Central memory CD4-positive, alpha-beta T cell (primary cell): Measurements from ENCODE around the gene TMEM184A.

Experiments used
- DNase-seq: peaks from one replicate; pipeline ENCODE4 v3.0.0; 2022

Gene TMEM184A

DNA sequence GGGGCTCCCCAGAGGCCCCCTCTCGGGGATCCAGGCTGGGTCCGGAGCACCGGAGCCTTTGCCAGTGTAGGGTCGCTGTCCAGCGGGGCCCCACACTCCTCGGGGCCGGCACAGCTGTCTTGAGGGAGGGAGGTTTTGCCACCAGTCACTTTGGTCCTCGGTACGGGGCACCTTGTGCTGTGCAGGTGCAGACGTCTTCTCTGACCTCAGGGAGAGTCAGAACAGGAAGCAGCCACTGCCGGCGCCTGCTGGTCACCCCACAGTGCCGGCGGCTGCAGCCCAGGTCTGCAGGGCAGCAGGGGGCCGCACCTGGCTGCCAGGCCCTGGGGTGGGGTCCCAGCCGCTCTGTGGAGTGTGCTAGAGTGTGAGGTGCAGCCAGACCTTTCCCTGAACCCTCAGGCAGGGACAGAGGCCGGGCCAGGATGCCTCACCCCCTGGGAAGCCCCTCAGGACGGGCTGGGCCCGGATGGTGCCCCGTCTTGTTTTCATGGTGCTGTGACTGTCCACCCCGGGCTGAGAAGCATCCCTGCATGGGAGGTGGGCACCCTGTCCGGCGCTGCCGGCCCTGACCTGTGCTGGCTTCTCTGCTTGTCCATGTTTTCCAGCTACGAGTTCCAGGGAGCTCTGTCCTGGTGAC lies 17.3 kb downstream of the TMEM184A start:
- DNase-seq, result no peak

GRCh38 chr7:1537535-1538412 lies 18.2 kb downstream of the TMEM184A start:
- DNase-seq, result no peak

- DNase-seq, result no peak
These were observed 19.1 kb downstream of the TMEM184A start for GRCh38 chr7:1536743-1537534.

- no peak for DNase-seq
These were observed 19.6 kb downstream of the TMEM184A start for GRCh38 chr7:1536455-1536742.

GRCh38 chr7:1535701-1536454 lies 20.1 kb downstream of the TMEM184A start:
- no peak for DNase-seq

- no peak for DNase-seq
These were observed 20.9 kb downstream of the TMEM184A start for GRCh38 chr7:1535100-1535458.

DNA sequence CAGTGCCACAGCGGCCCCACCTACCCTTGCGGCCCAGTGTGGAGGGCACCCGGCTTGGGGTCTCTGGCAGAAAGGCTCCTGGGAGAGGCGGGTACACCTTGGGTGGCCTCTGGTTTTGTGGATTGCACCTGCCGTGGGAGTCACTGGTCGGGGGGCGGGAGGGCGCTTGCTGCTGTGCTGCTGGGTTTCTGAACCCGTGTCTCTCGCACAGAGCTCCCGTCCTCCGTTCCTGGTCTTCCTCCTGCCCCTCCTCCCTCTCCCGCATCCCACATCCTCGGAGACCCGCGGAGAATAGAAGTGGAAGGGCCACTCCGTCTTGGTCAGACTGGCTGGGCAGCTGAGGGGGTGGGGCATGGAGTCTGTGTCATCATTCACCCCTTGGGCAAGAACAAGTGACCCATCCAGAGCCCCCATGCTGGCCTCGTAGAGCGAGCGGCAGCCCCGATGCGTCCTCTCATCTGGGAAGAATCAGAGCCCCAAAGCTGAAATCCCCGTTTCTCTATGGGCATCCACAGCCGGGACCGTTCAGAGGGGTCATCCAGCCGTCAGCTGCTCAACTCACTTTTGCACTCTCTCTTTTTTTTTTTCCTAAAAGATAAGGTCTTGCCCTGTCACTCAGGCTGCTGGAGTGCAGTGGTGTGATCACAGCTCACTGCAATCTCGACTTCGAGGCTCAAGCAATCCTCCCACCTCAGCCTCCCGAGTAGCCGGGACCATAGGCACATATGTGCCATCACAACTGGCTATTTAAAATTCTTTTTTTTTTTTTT lies 21.5 kb downstream of the TMEM184A start:
- DNase-seq, result no peak

DNA sequence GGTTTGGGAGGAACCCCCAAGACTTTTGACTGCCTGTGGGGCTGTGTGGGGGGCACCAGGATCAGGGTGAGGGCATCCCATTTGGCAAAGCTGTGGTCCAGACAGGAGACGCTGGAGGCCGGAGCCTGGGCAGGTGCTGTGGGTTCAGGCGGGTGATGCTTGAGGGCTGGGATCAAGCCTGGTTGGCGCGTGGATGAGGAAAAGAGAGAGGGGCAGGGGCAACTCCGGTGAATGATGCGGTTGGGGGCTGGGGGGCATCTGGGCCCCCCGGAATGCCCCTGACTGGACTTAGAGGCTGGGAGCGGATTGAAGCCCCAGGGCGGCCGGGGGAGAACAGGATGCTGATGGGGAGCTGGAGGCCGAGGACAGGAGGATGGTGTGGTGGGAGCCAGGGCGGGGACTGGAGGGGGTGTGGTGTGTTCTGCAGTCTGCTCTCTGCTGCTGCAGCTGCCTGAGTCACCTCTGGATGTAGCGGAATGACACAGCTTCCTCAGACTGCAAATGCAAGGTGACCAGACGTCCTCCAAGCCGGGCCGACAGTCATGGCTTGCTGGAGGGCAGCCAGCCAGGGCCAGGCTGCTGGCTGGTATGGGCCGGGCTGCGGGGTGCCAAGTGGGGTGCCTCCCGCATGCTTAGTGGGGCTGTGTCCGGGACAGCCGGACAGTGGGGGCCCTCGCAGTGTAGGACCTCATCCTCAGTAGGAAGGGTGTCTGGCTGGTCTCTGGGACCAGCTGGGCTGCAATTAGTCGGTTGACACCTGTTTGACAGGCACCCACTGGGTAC lies 22.3 kb downstream of the TMEM184A start:
- DNase-seq, result no peak

- DNase-seq, result no peak
These were observed 22.8 kb downstream of the TMEM184A start for GRCh38 chr7:1533255-1533546.

- peak; percentile 59 for DNase-seq
These were observed 23.4 kb downstream of the TMEM184A start for GRCh38 chr7:1532456-1533254.

DNA sequence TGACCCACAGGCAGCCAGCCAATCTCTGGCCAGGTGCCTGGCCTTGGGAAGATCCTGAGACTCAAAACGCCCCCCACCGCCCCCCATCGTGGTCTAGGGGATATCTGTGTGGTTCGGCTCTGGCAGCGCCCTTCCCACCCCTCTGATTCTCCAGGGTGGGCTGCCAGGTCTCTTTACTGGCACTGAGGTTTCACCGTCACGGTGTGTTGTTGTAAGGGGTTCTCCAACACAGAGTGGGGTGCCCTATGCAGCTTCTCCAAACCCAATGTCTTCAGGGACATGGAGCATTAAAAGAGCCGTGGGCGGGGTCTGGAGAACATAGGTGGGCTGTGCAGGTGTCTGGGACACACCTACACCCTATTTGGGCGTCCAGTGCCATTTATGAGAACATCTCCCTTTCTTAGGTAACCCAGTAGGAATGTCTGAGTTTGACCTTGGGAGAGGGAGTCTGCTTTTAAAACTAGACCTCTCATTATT lies 24.0 kb downstream of the TMEM184A start:
- DNase-seq, result no peak

GRCh38 chr7:1531263-1531978 lies 24.6 kb downstream of the TMEM184A start:
- peak; percentile 61 for DNase-seq

DNA sequence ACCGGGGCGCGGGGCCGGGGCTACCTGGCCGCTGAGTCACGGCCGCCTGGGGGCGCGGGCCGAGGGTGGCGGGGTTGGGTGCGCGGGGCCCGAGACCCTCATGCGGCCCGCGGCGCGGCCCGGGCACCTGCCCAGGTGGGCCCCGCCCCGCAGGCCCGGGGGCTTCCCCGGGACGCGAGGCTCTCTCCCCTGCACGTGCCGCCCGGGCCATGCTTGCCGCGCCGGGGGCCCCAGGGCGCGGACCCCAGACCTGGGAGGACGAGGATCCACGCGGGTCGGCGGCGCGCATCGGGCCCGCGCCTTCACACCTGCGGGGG lies 25.1 kb downstream of the TMEM184A start:
- DNase-seq, result no peak

- DNase-seq, result no peak
These were observed 26.5 kb downstream of the TMEM184A start for GRCh38 chr7:1529383-1530116.

GRCh38 chr7:1526271-1526754 lies 29.7 kb downstream of the TMEM184A start:
- no peak for DNase-seq

DNA sequence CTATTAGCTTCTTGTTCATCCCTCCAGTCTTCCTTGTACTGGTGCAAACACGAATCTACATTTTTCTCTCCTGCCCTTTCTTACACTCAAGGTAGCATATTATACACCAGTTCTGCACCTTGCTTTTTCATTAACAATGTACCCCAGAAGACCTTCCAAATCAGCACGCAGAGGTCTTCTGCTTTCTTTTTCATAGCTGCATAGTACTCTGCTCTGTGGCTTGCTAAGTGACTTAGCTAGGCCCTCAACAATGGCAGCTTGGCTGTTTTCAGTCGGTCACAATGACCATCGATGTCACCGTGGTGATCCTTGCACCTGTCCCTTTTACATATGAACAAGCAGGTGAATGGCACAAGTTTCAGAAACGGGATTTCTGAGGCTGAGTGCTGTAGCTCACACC lies 30.6 kb downstream of the TMEM184A start:
- no peak for DNase-seq

DNA sequence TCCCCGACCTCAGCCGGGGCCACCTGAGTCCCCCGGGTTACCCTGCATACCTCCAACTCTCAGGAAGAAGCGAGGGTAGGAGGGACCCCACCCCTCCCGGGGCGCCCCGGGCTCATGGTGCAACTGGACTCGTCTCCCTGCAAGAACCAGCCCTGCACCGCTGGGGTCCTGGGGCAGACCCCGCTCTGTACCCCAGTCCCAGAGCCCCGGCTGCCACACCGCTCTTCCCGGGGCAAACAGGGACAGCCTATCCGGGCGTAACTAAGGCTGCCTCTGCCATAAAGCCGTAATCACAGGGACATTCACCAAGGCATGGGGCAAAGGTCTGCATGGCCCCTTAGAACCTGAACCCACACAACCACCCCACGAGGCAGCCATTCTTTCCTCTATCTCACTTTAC lies 32.2 kb downstream of the TMEM184A start:
- no peak for DNase-seq

DNA sequence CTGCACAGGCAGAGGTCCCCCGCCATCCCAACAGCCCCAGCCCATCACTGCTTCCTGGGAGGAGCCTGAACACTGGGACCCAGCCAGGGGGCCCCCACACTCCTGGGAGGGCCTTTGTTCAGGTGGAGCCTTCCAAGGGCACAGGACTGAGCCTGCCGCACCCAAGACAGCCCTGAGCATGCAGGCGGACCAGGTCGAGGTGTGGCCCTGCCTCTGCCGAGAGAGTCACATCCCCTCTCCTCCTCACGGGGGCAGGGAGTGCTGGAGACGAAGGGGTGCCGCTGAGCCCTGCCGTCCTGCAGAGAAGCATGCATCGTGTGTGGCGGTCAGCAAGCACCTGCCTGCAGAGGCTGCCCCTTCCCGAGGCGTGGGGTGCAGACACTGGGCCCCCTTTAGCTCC lies 32.8 kb downstream of the TMEM184A start:
- no peak for DNase-seq

DNA sequence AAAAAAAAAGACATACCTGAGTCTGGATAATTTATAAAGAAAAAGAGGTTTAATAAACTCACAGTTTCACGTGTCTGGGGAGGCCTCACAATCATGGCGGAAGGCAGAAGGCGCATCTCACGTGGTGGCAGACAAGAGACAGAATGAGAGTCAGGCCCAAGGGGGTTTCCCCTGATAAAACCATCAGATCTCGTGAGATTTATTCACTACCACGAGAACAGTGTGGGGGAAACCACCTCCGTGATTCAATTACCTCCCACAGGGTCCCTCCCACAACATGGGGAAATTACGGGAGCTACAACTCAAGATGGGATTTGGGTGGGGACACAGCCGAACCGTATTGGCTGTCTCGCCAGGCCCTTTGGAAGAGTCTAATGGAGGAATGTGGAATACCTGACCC lies 34.5 kb downstream of the TMEM184A start:
- no peak for DNase-seq
